Progenitor cell of endocrine pancreas (in vitro differentiated cells): Measurements from ENCODE around the gene SH2D7. TPM values are rescaled to one million over a fixed set of nuclear protein-coding genes. Genes with fewer than 3 reads are reported as not detected.

Experiments used
- DNase-seq: peaks from one replicate; pipeline ENCODE4 v3.0.0; 2021; ENCODE audit warnings: low spot score; ENCODE audit not compliant: unreplicated experiment
- H3K27ac Mint-ChIP-seq: 2 replicates; pipeline ENCODE4 v1.8.0; 2021; ENCODE audit warnings: mild to moderate bottlenecking, moderate library complexity, mixed read lengths
- H3K27me3 Mint-ChIP-seq: 2 replicates; pipeline ENCODE4 v1.8.0; 2021; ENCODE audit warnings: mixed read lengths
- H3K36me3 Mint-ChIP-seq: 2 replicates; pipeline ENCODE4 v1.8.0; 2022; ENCODE audit warnings: mixed read lengths; ENCODE audit not compliant: insufficient read depth
- H3K4me1 Mint-ChIP-seq: 2 replicates; pipeline ENCODE4 v1.8.0; 2021; ENCODE audit warnings: low read depth, mixed read lengths
- H3K4me3 Mint-ChIP-seq: 2 replicates; pipeline ENCODE4 v1.8.0; 2021; ENCODE audit warnings: low read depth, mild to moderate bottlenecking, moderate library complexity, mixed read lengths
- H3K9me3 Mint-ChIP-seq: 2 replicates; pipeline ENCODE4 v1.8.0; 2021; ENCODE audit warnings: low read depth, mixed read lengths
- total RNA-seq: library from RNA; stranded (reverse); gene quantifications from 2 replicates; pipeline ENCODE4 v1.2.1, GENCODE V29; 2021
- TF ChIP-seq, protein P1 (sequence below): fragments of 200-600 bp; sonication (generic); IDR thresholded peaks from one replicate; pipeline ENCODE4 v1.5.0; 2021; ENCODE audit warnings: antibody characterized with exemption, mild to moderate bottlenecking; ENCODE audit not compliant: unreplicated experiment

SH2D7 gene
- total RNA-seq, 1 donor from 2014 or later: not detected

DNA sequence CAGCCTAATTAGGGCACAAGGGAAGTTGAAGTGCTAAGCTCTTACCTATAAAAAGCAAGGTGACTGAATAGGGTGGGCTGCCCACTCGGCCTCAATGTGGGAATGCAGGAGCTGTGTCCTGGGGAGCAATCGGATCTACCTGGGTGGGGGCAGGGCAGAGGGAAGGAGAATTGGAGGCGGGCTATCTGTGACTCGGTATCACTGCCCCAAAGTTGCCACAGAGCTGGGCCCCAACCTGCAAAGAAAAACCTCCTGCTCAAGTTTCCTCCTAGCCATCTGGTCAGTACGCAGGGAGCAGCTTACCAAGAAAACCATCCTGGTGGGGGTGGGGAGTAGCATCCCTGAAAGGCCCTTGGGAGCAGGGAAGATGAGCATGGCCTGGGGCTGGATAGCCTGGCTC is 28.2 kb downstream of the SH2D7 start:
- no peak for DNase-seq
- H3K27ac Mint-ChIP-seq: no peak overlapping the region
- TF ChIP-seq, protein P1, sequence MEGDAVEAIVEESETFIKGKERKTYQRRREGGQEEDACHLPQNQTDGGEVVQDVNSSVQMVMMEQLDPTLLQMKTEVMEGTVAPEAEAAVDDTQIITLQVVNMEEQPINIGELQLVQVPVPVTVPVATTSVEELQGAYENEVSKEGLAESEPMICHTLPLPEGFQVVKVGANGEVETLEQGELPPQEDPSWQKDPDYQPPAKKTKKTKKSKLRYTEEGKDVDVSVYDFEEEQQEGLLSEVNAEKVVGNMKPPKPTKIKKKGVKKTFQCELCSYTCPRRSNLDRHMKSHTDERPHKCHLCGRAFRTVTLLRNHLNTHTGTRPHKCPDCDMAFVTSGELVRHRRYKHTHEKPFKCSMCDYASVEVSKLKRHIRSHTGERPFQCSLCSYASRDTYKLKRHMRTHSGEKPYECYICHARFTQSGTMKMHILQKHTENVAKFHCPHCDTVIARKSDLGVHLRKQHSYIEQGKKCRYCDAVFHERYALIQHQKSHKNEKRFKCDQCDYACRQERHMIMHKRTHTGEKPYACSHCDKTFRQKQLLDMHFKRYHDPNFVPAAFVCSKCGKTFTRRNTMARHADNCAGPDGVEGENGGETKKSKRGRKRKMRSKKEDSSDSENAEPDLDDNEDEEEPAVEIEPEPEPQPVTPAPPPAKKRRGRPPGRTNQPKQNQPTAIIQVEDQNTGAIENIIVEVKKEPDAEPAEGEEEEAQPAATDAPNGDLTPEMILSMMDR: no peak
- peaks cover 2% of the 10 kb centered on the region for H3K36me3 Mint-ChIP-seq
- no peaks in the 10 kb centered on the region for H3K9me3 Mint-ChIP-seq
- H3K27me3 Mint-ChIP-seq: no peaks in the 10 kb centered on the region
- no peak overlapping the region for H3K4me3 Mint-ChIP-seq
- H3K4me1 Mint-ChIP-seq: peaks cover 6% of the 10 kb centered on the region

DNA sequence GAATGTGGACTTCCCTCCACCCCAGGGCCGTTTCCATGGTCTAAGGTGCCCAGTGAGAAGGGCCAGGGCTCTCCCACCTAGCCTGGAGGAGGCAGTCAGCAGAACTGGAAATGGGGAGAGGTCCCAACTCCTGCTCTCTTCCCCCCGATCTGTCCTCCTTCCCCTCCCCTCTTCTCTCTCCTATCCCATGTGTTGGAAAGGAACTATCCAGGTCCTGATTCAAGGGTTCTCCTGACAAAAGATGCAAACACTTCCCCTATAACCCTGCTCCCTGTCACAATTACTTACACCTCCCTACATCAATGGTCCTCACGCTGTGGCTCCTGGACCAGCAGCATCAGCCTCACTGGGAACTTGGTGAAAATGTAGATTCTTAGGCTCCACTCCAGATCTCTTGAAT is 32.9 kb downstream of the SH2D7 start:
- no peak overlapping the region for H3K4me3 Mint-ChIP-seq
- TF ChIP-seq, protein P1: no peak
- DNase-seq: no peak
- H3K27me3 Mint-ChIP-seq: no peaks in the 10 kb centered on the region
- peaks cover 3% of the 10 kb centered on the region for H3K36me3 Mint-ChIP-seq
- H3K9me3 Mint-ChIP-seq: no peaks in the 10 kb centered on the region
- peaks cover 21% of the 10 kb centered on the region for H3K4me1 Mint-ChIP-seq
- no peak overlapping the region for H3K27ac Mint-ChIP-seq

DNA sequence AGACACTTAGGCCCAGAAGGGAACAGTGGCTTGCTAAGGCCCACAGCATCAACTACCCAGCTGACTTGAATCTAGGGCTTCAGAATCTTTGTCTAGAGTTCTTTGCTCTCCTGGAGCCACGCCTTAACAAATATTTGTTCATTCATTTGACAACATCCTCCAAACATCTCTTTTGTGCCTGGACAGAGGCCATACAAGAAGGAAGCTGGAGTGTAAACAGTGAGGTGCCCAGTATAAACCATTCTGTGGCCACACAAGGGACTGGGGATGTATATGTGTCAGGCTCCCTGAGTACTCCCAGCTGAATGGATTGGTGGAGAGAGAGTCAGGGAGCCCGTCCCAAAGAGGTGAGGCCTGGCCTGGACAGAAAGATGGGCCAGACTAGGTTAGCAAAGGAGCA is 35.5 kb downstream of the SH2D7 start:
- Mint-ChIP-seq H3K27ac (peak overlapping the region; percentile 54), H3K36me3 (peaks cover 2% of the 10 kb centered on the region), H3K4me3 (peak overlapping the region; percentile 52), H3K27me3 (no peaks in the 10 kb centered on the region), H3K9me3 (no peaks in the 10 kb centered on the region), H3K4me1 (peaks cover 30% of the 10 kb centered on the region)
- TF ChIP-seq, protein P1: no peak
- DNase-seq: no peak

DNA sequence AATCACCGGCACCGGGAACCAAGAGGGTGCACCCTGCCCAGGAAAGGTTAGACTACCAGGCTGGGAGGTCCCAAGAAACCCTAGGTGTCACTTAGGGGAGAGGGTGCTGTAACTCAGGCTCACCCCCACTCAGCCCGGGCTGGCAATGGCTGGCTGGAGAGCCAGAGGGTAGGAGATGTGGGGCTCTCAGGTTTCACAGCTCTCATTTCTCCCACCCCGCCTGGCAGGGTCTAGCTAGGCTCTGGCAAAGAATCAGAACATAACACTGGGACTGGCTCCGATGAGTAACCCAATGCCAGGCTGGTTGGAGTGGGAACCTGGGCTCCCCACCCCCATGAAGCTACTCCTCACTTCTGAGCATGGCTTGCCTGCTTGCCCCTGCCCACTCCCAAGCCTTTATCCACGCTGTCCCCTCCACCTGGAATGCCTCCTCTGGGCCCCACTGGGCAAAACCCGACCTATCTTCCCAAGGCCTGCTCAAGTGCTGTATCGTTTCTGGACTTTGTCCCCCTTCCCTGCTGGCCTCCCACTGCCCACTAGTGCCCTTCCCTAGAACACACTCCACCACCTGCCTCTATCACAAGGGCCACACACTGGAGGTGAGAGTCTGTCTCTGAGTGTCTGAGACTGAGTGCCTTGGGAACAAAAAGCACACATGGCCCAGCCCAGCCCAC is 36.9 kb downstream of the SH2D7 start:
- H3K9me3 Mint-ChIP-seq: no peaks in the 10 kb centered on the region
- TF ChIP-seq, protein P1: no peak
- H3K27me3 Mint-ChIP-seq: no peaks in the 10 kb centered on the region
- DNase-seq: no peak
- peaks cover 30% of the 10 kb centered on the region for H3K4me1 Mint-ChIP-seq
- H3K4me3 Mint-ChIP-seq: no peak overlapping the region
- peaks cover 2% of the 10 kb centered on the region for H3K36me3 Mint-ChIP-seq
- peak overlapping the region; percentile 67 for H3K27ac Mint-ChIP-seq

DNA sequence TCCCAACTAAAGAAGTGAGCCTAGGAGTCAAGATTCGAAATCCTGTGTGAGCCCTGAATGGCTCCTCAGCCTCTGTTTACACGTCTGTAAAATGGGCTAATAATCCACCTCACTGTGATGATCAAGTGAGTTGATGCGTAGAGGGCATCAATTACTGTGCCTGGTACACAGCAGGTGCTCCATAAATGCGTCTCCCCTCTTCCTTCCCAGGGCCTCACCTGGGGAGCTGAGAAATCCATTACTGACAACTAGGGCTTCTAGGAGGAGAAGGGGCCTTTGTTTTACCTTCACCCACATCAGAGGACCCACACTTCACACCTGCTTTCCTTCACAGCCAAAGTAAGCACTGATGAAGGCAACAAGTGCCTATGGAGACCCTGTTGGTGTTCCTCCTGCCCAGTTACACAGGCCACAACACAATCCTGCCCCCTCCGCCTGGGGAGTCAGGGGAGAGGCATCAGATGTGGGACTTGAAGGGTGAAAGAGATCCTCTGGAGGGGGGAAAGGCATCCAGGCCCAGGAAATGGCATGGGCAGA is 37.5 kb downstream of the SH2D7 start:
- TF ChIP-seq, protein P1: no peak
- DNase-seq: no peak
- peaks cover 2% of the 10 kb centered on the region for H3K36me3 Mint-ChIP-seq
- H3K27me3 Mint-ChIP-seq: no peaks in the 10 kb centered on the region
- peaks cover 30% of the 10 kb centered on the region for H3K4me1 Mint-ChIP-seq
- peak overlapping the region; percentile 76 for H3K27ac Mint-ChIP-seq
- H3K9me3 Mint-ChIP-seq: no peaks in the 10 kb centered on the region
- peak overlapping the region; percentile 87 for H3K4me3 Mint-ChIP-seq
